Glomerular visceral epithelial cell (primary cell): ENCODE data around the gene TDG.
A peak's percentile ranks its signal among the peaks of the same experiment; 100 is the strongest.

Source experiments
- DNase-seq: peaks from one replicate; pipeline ENCODE4 v3.0.0-alpha.2; 2016; ENCODE audit errors: extremely low spot score

The TDG gene

GRCh38 chr12:103965590-103966504 is at the start of gene TDG:
TDG (plus strand) TSS chr12:103965872; CDS start chr12:103966038, 166 bp downstream.
- peak; percentile 98 for DNase-seq

GRCh38 chr12:103917873-103918272 is 47.8 kb upstream of the TDG start:
- DNase-seq, result no peak

DNA sequence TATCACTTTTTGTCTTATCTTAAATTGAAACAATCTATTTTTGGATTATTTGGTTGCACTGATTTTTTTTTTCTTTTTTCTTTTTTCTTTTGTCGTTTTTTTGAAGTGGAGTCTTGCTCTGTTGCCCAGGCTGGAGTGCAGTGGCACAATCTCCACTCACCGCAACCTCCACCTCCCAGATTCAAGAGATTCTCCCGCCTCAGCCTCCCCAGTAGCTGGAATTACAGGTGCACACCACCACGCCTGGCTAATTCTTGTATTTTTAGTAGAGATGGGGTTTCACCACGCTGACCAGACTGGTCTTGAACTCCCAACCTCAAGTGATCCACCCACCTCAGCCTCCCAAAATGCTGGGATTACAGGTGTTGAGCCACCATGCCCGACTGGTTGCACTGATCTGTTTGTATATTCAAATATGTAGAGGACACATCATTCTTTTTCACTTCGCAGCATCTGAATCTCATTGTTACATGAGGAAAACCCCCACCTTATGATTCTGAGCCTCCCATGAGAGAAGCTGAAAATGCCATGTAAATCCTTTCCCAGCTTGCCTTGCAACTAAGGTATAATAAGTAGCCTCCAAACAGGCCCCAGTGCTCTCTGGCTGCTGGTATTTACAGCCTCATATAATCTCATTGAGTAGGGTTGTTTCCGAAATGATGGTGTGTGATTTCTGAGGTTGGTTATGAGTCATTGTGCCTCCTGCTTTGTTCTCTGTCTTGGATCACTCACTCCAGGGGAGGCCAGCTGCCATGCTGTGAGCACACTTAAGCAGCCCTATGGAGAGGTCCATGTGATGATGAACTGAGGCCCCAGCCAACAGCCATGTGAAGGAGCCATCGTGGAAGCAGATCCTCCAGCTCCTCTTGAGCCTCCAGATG is 40.7 kb upstream of the TDG start:
- peak; percentile 75 for DNase-seq

GRCh38 chr12:103928682-103929045 is 37.0 kb upstream of the TDG start:
- DNase-seq, result no peak

DNA sequence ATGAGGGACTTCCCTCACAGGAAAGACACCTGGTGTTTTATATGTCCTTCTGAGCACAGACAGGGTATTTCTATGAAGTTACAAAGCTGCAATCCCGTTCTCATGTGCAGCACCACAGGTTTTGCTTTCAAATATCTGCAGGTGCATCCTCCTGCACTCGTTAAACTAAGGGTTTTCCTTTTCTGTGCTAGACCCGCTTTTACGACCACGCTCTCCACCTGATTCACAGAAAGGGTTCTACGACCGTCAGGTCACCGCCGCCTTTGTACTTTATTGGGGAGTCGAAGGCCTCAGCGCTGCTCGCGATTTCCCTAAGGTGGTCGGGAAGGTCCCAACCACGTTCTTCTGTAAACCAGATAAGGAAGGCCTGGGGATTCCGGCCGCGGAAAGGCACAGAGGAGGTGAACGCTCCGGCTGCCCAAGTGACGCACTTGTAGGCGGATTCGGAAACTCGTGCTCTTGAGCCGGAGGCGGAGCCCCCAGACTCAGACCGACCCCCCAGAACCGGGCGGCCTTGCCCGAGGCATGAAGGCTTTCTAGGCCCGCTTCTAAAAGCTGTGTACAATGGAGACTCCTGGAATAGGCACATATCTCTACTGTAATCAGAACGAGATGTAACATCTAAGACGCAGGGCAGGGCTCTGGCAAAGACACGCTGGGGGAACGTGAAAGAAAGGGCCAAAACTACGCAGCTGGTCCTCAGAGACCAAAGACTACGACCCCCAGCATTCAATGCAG is 36.5 kb upstream of the TDG start:
- DNase-seq, result peak; percentile 85

- DNase-seq, result no peak
These were observed 36.0 kb upstream of the TDG start for GRCh38 chr12:103929784-103930033.

DNA sequence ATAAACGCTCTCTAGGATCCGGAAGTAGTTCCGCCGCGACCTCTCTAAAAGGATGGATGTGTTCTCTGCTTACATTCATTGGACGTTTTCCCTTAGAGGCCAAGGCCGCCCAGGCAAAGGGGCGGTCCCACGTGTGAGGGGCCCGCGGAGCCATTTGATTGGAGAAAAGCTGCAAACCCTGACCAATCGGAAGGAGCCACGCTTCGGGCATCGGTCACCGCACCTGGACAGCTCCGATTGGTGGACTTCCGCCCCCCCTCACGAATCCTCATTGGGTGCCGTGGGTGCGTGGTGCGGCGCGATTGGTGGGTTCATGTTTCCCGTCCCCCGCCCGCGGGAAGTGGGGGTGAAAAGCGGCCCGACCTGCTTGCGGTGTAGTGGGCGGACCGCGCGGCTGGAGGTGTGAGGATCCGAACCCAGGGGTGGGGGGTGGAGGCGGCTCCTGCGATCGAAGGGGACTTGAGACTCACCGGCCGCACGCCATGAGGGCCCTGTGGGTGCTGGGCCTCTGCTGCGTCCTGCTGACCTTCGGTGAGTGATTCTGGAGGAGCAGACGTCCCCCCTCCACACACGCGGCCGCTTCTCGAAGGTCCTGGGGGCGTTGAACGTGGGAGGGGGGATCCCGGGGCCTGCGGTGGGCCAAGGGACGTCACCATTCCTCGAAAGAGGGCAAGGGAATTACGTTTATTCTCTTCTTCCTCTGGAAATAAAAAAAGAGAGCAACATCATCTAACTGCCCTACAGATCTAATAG is 35.5 kb upstream of the TDG start, which contains the start of gene HSP90B1:
Gene HSP90B1 (plus strand): TSS at position 377 of the 753 bp plus-strand sequence. CDS start 106 bp downstream, at position 483.
- peak; percentile 100 for DNase-seq

GRCh38 chr12:103930787-103931735 is 34.6 kb upstream of the TDG start:
- DNase-seq, result peak; percentile 22

- DNase-seq, result no peak
These were observed 32.4 kb upstream of the TDG start for GRCh38 chr12:103933237-103933636.

GRCh38 chr12:103936679-103937078 is 29.0 kb upstream of the TDG start:
- no peak for DNase-seq

GRCh38 chr12:103944964-103945363 is 20.7 kb upstream of the TDG start:
- no peak for DNase-seq

GRCh38 chr12:103947871-103948555 is 17.7 kb upstream of the TDG start:
- no peak for DNase-seq

GRCh38 chr12:103948746-103949406 is 16.8 kb upstream of the TDG start:
- DNase-seq, result no peak

GRCh38 chr12:103952497-103952896 is 13.2 kb upstream of the TDG start:
- DNase-seq, result no peak

DNA sequence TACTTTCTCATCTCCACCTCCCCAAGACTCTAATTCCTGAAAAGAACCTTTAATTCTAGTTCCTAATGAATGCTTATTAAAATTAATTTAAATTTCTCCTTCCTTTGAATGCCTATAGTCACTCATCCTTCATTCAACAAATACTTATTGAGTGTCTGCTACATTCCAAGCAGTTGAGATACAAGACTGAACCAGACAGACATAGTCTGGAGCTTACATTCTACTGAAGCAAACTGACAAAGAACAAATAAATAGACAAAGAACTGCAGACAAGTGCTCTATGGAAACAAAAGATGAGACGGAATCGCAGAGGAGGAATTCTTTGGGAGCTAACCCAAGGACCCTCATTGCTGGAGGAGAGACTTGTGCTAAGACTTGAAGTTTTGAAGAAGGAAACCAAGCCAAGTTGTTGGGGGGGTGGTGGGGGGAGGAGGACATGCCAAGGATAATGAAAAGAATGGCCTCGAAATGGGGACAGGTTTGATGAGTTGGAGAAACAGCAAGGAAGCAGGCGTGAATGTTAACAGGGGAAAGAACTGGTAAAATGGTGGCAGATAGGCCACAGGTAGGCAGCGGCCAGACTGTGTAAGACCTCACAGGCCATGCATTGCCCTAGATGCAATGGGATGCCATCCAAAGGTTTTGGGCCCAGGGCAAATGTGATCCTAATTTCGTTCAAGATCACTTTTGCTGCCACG is 9.7 kb upstream of the TDG start:
- no peak for DNase-seq

DNA sequence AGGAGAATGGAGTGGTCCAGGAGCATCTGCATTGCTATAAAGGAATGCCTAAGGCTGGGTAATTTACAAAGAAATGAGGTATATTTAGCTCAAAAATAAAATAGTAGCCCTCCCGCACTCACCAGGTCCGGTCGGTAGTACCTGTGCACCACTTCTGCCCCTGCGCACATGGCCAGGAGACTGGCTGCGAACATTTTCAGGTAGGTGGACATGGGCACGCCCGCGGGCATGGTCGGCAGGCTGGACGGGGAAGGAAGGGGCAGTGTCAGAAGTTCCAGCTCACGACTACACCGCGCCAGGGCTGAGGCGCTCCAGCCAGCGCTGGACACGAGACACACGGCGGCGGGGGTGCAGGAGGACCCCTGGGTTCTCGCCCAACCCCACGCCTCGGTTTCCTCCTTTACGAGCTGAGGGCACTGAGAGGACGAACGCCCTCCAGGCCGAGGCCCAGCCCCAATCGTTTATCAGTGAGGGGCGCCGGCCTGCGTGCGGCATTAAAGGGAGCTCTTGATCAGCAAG is 9.1 kb upstream of the TDG start:
- DNase-seq, result peak; percentile 19

GRCh38 chr12:103957865-103958388 is 7.7 kb upstream of the TDG start:
- no peak for DNase-seq

- no peak for DNase-seq
These were observed 7.1 kb upstream of the TDG start for GRCh38 chr12:103958621-103959020.
